SK-N-SH treated with all-trans-retinoic acid at 6 μM for 48 hours (cell line): ENCODE data around the gene RYR1.

ENCODE experiments used
- ARNTL ChIP-seq: fragments of 450-650 bp; formaldehyde crosslinking; IDR thresholded peaks from 2 replicates; pipeline ENCODE4 v1.5.0; 2020; ENCODE audit warnings: low read depth, mild to moderate bottlenecking, moderate library complexity, borderline replicate concordance
- TF ChIP-seq, protein P1 (sequence below): fragments of 250-450 bp; sonication (Bioruptor Pico); IDR thresholded peaks from 2 replicates; pipeline ENCODE4 v1.8.0; 2020; ENCODE audit warnings: mild to moderate bottlenecking, moderate library complexity, borderline replicate concordance

DNA sequence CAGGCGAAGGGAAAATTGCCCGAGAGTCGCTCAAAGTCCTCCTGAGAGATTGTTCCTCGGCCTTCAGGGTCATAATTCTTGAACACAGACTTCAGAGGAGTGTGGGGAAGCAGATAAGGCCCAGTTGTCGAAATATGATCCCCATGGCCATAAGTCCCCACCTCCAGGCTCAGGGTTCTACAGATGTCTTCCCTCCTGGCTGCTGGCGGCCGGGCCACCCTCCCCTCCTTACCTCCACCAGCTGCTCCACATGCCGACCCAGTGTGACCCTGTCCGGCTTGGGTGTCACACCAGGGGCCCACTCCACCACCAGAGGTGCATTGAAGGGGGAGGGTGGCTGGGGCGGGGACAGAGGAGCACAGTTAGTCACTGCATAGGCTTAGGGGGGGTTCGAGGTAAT, 20.5 kb upstream of the RYR1 start:
- TF ChIP-seq, protein P1, sequence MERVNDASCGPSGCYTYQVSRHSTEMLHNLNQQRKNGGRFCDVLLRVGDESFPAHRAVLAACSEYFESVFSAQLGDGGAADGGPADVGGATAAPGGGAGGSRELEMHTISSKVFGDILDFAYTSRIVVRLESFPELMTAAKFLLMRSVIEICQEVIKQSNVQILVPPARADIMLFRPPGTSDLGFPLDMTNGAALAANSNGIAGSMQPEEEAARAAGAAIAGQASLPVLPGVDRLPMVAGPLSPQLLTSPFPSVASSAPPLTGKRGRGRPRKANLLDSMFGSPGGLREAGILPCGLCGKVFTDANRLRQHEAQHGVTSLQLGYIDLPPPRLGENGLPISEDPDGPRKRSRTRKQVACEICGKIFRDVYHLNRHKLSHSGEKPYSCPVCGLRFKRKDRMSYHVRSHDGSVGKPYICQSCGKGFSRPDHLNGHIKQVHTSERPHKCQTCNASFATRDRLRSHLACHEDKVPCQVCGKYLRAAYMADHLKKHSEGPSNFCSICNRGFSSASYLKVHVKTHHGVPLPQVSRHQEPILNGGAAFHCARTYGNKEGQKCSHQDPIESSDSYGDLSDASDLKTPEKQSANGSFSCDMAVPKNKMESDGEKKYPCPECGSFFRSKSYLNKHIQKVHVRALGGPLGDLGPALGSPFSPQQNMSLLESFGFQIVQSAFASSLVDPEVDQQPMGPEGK (CRISPR knock-in tag) = no peak
- no peak for TF ChIP-seq ARNTL
